ENCODE data around the gene SRSF8. TPM values are rescaled to one million over a fixed set of nuclear protein-coding genes. Genes with fewer than 3 reads are reported as not detected.

SRSF8 gene
- total and polyA plus RNA-seq, 9 of the 15 experiments (the other 6 are each of a cell fraction or from before 2014, with no cell fraction given), result 18.0 to 53.4 (median 27.9) TPM

GRCh38 chr11:95108671-95109551 lies 42.2 kb downstream of the SRSF8 start (continued):
- TF ChIP-seq GTF2A2 (tag; IDR thresholded peaks at IDR 0.05) (0 out of 2 replicates have a peak, but pooled peaks have one; percentile 20), ZNF639 (CRISPR knock-in tag; conservative IDR thresholded peaks at IDR 0.05 in 1 of 2, IDR thresholded peaks at IDR 0.05 in 1 of 2) (peak in 1 of 2 experiments; percentile 50; a peak in 1 of 4 replicates), EP400 (IDR thresholded peaks at IDR 0.05) (peak; percentile 43; the same call in 1 of the 2 replicates), CREM (IDR thresholded peaks at IDR 0.05; ENCODE audit: low read depth) (peak; percentile 72), CXXC5 (CRISPR knock-in tag; IDR thresholded peaks at IDR 0.05) (peak; percentile 79), COPS2 (conservative IDR thresholded peaks at IDR 0.05) (no peak), MXI1 (IDR thresholded peaks at IDR 0.05; ENCODE audit: low read depth, low read length) (no peak), CTBP1 (IDR thresholded peaks at IDR 0.05; ENCODE audit: borderline replicate concordance) (peak; percentile 85), KDM5B (IDR thresholded peaks at IDR 0.05; ENCODE audit: insufficient replicate concordance, low read depth, low read length) (no peak), LCOR (CRISPR knock-in tag; IDR thresholded peaks at IDR 0.05) (peak; percentile 92), RBBP5 (IDR thresholded peaks at IDR 0.05; ENCODE audit: borderline replicate concordance, insufficient read depth, low read length, poor library complexity, severe bottlenecking) (no peak), NFATC3 (IDR thresholded peaks at IDR 0.05) (0 out of 2 replicates have a peak, but pooled peaks have one; percentile 32), BHLHE40 (IDR thresholded peaks at IDR 0.05; ENCODE audit: low read length) (peak; percentile 50; the same call in 1 of the 2 replicates), EHMT2 (IDR thresholded peaks at IDR 0.05) (peak; percentile 58), CHD1 (IDR thresholded peaks at IDR 0.05; ENCODE audit: low read length) (no peak), PHF21A (IDR thresholded peaks at IDR 0.05; ENCODE audit: borderline replicate concordance, low read depth) (peak; percentile 48; the same call in 1 of the 2 replicates), HEY1 (CRISPR knock-in tag; IDR thresholded peaks at IDR 0.05; ENCODE audit: borderline replicate concordance) (0 out of 2 replicates have a peak, but pooled peaks have one; percentile 73), MTA3 (IDR thresholded peaks at IDR 0.05; ENCODE audit: borderline replicate concordance) (0 out of 2 replicates have a peak, but pooled peaks have one; percentile 43), ADNP (tag; IDR thresholded peaks at IDR 0.05) (no peak), CBFA2T2 (conservative IDR thresholded peaks at IDR 0.05) (peak; percentile 90), ZNF507 (tag; conservative IDR thresholded peaks at IDR 0.05) (no peak), CSDE1 (IDR thresholded peaks at IDR 0.05) (no peak)
- TF ChIP-seq, protein P1, sequence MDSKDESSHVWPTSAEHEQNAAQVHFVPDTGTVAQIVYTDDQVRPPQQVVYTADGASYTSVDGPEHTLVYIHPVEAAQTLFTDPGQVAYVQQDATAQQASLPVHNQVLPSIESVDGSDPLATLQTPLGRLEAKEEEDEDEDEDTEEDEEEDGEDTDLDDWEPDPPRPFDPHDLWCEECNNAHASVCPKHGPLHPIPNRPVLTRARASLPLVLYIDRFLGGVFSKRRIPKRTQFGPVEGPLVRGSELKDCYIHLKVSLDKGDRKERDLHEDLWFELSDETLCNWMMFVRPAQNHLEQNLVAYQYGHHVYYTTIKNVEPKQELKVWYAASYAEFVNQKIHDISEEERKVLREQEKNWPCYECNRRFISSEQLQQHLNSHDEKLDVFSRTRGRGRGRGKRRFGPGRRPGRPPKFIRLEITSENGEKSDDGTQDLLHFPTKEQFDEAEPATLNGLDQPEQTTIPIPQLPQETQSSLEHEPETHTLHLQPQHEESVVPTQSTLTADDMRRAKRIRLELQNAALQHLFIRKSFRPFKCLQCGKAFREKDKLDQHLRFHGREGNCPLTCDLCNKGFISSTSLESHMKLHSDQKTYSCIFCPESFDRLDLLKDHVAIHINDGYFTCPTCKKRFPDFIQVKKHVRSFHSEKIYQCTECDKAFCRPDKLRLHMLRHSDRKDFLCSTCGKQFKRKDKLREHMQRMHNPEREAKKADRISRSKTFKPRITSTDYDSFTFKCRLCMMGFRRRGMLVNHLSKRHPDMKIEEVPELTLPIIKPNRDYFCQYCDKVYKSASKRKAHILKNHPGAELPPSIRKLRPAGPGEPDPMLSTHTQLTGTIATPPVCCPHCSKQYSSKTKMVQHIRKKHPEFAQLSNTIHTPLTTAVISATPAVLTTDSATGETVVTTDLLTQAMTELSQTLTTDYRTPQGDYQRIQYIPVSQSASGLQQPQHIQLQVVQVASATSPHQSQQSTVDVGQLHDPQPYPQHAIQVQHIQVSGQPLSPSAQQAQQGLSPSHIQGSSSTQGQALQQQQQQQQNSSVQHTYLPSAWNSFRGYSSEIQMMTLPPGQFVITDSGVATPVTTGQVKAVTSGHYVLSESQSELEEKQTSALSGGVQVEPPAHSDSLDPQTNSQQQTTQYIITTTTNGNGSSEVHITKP (IDR thresholded peaks at IDR 0.05; ENCODE audit: partially characterized antibody), result peak; percentile 73
